IPS DF 6.9 (cell line): Measurements from ENCODE around the gene FAM174C.
A peak's percentile ranks its signal among the peaks of the same experiment; 100 is the strongest.

Experiments
- DNase-seq: peaks from one replicate; pipeline ENCODE4 v3.0.0-alpha.2; 2013; ENCODE audit warnings: low read depth, low spot score
- H3K27ac ChIP-seq: one replicate; pipeline ENCODE4 v1.5.1; 2013; ENCODE audit warnings: low read length, control low read depth
- H3K27me3 ChIP-seq: 2 replicates; pipeline ENCODE4 v1.6.1; 2013; ENCODE audit warnings: mild to moderate bottlenecking, low read length; ENCODE audit not compliant: control insufficient read depth, insufficient read depth
- H3K36me3 ChIP-seq: 2 replicates; pipeline ENCODE4 v1.6.1; 2013; ENCODE audit warnings: low read length; ENCODE audit not compliant: control insufficient read depth, insufficient read depth
- H3K4me1 ChIP-seq: 2 replicates; pipeline ENCODE4 v1.6.1; 2013; ENCODE audit warnings: low read length; ENCODE audit not compliant: control insufficient read depth, insufficient read depth
- H3K4me3 ChIP-seq: 2 replicates; pipeline ENCODE4 v1.5.1; 2013; ENCODE audit warnings: mild to moderate bottlenecking, low read length
- H3K9me3 ChIP-seq: 2 replicates; pipeline ENCODE4 v1.6.1; 2013; ENCODE audit warnings: low read length, inconsistent platforms; ENCODE audit not compliant: control insufficient read depth, insufficient read depth
- WGBS: extraction: QIAGEN DNeasy Blood & Tissue Kit; methylation state at CpG from one replicate; pipeline ENCODE4 v1.1.7; 2013; ENCODE audit warnings: mixed read lengths, missing lambda C conversion rate; ENCODE audit not compliant: insufficient read length, insufficient coverage; 5-methylcytosine and 5-hydroxymethylcytosine counted together

Gene FAM174C

DNA sequence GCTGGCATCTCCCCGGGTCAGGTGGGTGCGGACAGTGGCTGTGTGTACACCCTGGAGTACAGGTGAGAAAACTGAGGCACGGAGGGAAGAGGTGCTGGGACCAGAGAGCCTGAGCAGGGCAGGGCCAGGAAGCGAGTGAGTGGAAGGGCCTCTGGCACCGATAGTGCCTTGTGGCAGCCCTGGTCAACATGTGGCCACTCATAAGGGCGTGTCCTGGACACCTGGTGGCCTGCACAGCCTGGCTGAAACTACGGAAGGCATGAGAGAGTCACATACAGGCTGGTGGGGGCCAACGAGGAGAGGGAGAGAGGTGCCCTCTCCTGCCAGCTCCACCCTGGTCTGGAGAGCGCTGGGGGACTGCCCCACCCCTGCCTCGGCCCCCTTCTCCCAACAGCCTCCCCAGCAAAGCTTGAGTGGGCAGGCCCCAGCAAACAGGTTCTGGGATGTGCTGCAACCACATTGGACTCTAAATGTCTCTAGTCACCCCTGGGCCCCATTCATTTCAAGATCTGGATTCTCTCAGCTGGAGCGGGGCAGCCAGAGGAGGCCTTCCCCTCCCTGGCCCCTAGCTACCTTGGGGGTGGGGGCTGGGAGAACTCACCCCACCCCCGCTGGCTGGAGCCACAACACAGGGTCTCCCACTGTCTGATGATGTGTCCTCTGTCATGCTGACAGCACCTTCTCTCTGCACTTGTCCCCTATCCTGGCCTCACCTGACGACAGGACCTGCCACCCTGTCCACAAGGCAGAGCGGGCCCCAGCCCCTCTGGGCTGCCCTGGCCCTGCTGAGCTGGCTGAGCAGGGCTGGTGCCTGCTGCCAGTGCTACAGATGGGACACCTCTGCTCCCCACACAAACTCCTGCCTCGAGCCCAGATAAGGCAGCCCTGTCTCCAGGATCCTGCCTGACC is 43.3 kb upstream of the FAM174C start:
- no peak overlapping the region for H3K4me3 ChIP-seq
- DNase-seq, result no peak
- H3K9me3 ChIP-seq, result no peaks in the 10 kb centered on the region
- no peak overlapping the region for H3K27ac ChIP-seq
- WGBS, result no CpG with 5 or more reads among the region's 15 CpGs
- H3K4me1 ChIP-seq, result no peaks in the 10 kb centered on the region; the same call in 1 of the 2 replicates
- H3K27me3 ChIP-seq, result no peaks in the 10 kb centered on the region
- peaks cover 52% of the 10 kb centered on the region for H3K36me3 ChIP-seq

DNA sequence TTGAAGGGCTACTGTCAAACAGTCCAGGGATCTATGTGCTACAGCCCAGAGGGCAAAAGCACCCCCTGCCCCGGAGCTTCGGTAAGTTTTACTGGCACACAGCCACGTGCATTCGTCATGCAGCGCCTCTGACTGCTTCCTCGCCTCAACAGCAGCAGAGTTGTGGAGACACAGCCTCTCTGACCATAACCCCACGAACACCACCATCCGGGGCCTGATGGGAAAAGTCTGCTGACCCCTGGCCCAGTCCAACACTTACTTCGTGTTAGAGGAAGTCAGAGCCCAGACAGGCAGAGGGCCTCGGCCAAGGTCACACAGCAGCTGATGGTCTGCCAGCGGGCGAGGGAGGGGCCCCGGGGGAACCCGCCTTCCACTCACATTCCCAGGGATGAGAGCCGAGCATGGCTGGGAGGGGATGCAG is 42.7 kb upstream of the FAM174C start:
- WGBS, result no CpG with 5 or more reads among the region's 15 CpGs
- DNase-seq, result no peak
- Histone ChIP-seq H3K27ac (no peak overlapping the region), H3K4me1 (no peaks in the 10 kb centered on the region; the same call in 1 of the 2 replicates), H3K4me3 (no peak overlapping the region), H3K9me3 (no peaks in the 10 kb centered on the region), H3K27me3 (no peaks in the 10 kb centered on the region), H3K36me3 (peaks cover 51% of the 10 kb centered on the region)

DNA sequence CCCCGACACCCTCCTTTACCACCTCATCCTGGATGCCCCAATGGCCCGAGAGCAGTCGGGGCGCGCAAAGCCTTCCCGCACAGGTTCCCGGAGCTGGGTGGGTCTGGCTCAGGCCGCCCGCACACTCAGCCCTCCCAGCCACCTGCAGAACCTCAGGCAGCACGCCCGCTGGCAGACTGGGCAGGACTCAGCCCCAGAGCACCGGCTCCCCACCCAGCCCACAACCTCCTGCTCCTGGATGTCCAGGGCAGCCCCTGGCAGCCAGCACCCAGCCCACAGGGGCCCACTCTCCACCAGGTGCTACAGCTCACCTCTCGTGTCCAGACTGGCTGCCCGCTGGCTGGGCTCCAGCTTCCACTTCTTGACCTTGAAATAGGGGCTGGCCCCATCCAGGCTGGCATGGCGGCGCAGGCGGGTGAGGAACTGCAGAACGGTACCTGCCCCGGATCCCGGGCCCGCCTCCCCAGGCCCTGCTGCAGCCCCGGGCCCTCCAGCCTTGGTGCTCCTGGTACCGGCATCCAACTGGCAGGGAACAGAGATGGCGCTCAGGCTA is 42.1 kb upstream of the FAM174C start:
- H3K4me1 ChIP-seq, result peaks cover 2% of the 10 kb centered on the region; the same call in 1 of the 2 replicates
- H3K36me3 ChIP-seq, result peaks cover 45% of the 10 kb centered on the region
- WGBS, result no CpG with 5 or more reads among the region's 24 CpGs
- H3K27ac ChIP-seq, result no peak overlapping the region
- H3K4me3 ChIP-seq, result no peak overlapping the region
- H3K9me3 ChIP-seq, result no peaks in the 10 kb centered on the region
- DNase-seq, result no peak
- no peaks in the 10 kb centered on the region for H3K27me3 ChIP-seq

DNA sequence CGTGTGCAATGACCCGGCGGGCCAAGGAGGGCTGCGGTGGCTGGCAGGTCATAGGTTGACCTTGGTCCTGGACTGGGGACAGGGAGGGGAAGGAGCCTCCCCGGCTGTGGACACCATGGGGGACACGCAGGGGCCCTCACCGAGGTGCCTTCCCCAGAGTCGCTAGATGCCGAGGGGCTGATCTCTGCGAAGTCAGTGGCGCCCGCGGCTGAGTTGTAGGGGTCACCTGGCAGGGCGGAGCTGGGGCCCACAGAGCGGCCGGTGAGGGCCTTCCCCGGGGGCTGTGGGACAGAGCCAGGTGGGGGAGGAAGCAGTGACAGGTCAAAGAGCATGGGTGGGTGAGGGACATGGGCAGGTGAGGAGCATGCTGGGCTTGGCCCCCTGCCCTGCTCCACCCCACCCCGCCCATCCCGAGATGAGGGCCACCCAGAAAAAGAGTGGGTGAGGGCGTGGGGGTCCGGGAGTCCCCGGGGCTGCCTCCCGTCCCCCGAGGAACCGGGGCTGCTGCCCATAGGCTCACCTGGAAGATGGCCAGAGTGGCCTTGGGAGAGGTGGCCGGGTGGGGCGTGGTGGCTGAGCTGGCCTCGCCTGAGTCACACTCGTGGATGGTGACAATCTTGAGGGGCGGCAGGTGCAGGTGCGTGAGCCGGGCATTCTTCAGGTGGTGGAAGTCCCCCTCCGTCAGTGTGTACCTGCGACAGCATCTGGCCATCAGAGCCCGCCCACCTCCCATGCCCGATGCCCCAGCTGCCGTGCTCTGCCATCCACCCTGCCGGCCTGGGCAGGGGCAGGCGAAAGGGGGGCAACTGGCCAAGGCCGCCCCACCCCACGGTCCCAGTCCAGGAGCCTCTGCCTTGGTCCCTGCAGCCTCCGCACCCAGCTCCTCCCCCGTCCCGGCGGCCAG is 41.0 kb upstream of the FAM174C start:
- Histone ChIP-seq H3K4me3 (no peak overlapping the region), H3K27me3 (no peaks in the 10 kb centered on the region), H3K9me3 (no peaks in the 10 kb centered on the region), H3K27ac (no peak overlapping the region), H3K36me3 (peaks cover 39% of the 10 kb centered on the region), H3K4me1 (peaks cover 3% of the 10 kb centered on the region; the same call in 1 of the 2 replicates)
- no peak for DNase-seq
- WGBS, result no CpG with 5 or more reads among the region's 45 CpGs

DNA sequence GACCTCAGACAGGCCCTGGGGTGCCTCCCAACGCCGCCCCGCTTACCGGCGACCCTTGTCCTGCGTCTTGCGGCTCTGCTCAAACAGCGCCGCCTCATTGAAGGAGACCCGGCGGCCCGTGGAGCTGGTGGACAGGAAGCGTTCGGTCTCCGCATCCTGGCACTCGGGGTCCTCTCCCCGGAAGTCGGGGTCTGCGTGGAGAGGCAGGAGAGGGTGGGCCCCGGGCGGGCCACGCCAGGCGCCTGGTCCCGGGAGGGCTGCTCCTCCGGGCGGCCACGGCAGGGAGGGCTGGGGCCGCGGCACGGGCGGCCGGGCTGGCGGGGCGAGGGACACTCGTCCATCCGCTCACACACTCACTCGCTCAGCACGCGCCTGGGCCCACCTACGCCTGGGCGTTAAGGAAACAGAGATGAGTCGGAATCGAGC is 40.4 kb upstream of the FAM174C start:
- Histone ChIP-seq H3K27me3 (no peaks in the 10 kb centered on the region), H3K36me3 (peaks cover 33% of the 10 kb centered on the region), H3K9me3 (no peaks in the 10 kb centered on the region), H3K27ac (no peak overlapping the region), H3K4me1 (peaks cover 5% of the 10 kb centered on the region; the same call in 1 of the 2 replicates), H3K4me3 (no peak overlapping the region)
- no peak for DNase-seq
- no CpG with 5 or more reads among the region's 43 CpGs for WGBS

DNA sequence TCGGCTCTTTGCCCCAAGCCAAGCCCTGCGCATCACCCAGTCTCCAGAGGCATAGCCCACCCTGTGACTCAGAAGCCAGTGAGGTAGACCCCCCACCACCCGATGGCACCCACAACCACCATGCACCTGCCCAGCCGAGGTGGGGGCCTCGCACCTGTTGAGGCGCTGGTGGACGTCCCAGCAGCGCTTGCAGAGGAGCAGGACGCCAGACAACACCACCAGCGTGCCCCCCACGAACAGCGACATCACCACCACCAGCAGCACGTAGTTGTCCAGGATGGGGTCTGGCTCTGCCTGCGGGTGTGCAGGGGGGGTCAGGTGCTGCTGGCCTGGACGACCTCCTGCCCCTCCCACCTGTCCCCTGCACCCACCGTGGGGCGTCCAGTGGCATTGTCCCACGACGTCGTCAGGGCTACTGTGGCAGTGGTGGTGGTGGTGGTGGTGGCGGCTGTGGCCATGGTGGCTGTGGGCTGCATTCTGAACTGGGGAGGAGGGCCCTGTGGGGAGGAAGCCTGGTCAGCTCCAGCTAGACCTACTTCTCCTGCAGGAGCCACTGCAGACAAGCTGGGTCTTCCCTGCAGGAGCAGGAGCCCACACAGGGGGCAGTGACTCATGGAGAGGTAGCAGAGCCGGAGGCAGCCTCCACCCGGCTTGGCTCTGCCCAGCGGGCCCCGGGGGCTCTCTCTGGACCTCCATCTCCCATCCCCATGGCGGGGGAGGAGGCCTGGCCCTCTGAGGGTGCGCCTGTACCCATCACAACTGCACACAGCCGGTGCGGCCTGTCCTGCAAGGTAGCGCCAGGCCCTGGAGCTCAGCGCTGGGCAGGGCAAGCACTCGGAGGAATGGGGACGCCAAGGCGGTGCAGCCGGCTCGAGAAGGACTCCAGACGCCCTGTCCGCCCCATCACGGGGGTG is 39.4 kb upstream of the FAM174C start:
- no peak overlapping the region for H3K27ac ChIP-seq
- peaks cover 5% of the 10 kb centered on the region; the same call in 1 of the 2 replicates for H3K4me1 ChIP-seq
- H3K9me3 ChIP-seq, result no peaks in the 10 kb centered on the region
- no CpG with 5 or more reads among the region's 39 CpGs for WGBS
- H3K36me3 ChIP-seq, result peaks cover 29% of the 10 kb centered on the region
- no peaks in the 10 kb centered on the region for H3K27me3 ChIP-seq
- H3K4me3 ChIP-seq, result peak overlapping the region; percentile 14; the same call in 1 of the 2 replicates
- DNase-seq, result no peak

DNA sequence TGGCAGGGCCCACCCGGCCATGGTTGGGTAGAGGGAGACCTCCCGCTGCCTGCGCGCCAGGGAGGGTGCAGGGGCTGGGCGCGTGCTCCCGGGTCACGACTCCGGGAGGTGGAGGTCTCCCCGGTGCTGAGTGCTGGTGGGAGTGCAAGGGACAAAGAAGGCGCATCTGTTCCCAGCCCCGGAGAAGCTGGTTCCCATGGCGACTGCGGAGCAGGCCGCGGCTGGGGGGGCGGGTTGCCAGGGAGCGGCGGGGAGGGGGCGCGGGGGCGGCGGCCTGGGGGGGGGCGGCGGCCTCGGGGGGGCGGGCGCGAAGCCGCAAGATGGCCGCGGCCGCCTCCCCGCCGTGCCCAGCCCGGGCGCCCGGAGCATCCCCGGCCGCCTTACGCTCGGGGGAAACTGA is 38.8 kb upstream of the FAM174C start:
- H3K27me3 ChIP-seq, result no peaks in the 10 kb centered on the region
- peaks cover 5% of the 10 kb centered on the region; the same call in 1 of the 2 replicates for H3K4me1 ChIP-seq
- H3K4me3 ChIP-seq, result peak overlapping the region; percentile 77
- H3K36me3 ChIP-seq, result peaks cover 29% of the 10 kb centered on the region
- no peak for DNase-seq
- H3K27ac ChIP-seq, result no peak overlapping the region
- no CpG with 5 or more reads among the region's 42 CpGs for WGBS
- H3K9me3 ChIP-seq, result no peaks in the 10 kb centered on the region

DNA sequence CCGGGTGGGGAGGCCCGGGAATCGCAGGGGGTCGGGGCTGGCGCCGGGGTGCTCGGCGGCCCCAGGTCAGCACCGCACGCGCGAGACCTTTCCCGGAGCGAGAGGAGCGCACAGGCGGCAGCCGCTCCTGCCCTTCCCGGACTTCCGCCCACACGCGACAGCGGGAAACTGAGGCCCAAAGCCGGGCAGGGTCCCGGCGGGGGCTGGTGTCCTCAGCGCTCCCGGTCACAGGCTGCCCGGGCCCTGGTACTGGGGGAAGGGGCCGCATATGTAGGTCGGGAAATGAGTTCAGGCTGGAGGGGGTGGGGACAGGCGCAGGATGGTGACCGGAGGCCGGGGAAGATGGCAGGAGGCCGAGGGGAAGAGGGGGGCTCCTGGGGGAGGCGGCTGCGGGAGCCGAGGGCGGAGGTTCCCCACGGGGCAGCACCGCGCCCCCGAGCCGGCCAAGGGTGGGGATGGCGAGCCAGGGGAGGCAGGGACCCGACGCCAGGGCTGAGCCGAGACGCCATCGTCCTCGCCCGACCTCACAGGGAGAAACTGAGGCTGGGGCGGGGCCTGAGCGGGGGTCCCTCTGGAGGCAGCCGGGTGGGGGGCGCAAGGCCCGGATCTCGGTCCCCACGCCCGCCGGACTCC is 38.2 kb upstream of the FAM174C start:
- no peaks in the 10 kb centered on the region for H3K9me3 ChIP-seq
- peaks cover 29% of the 10 kb centered on the region for H3K36me3 ChIP-seq
- peaks cover 5% of the 10 kb centered on the region; the same call in 1 of the 2 replicates for H3K4me1 ChIP-seq
- no CpG with 5 or more reads among the region's 60 CpGs for WGBS
- no peak for DNase-seq
- peak overlapping the region; percentile 77 for H3K4me3 ChIP-seq
- no peaks in the 10 kb centered on the region for H3K27me3 ChIP-seq
- H3K27ac ChIP-seq, result no peak overlapping the region

DNA sequence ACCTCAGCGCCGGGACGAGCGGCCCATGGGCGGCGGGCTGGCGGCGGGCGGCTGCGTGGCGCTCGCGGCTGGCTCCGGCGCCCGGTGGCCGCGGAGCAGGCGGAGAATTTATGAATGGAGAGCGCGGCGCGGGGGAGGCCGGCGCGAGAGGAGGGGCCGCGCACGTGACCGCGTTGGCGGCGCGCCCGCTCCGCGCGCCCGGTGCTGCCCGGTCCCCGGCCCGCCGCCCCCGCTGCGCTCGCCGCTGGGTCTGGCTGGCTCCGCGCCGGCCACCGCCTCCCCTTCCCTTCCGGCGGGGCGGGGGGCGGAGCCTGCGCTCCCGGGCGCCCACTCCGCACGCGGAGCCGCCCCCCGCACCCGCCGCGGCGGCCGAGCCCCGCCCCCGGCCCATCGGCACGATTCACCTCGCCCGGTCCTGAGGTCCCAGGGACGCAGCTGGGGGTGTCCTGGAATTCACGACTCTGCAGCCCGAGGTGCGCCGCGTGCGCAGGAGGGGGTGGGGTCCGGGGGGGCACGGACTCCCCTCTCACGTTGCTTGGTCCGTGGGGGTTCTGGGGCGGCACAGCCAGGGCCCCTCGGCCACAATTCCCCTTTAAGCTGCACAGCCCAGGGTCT is 37.5 kb upstream of the FAM174C start, which contains the start of gene CBARP:
TSS of gene CBARP (minus strand) at position 252 of the 615 bp plus-strand sequence. CDS start 1,905 bp downstream, outside the sequence.
- H3K36me3 ChIP-seq, result peaks cover 28% of the 10 kb centered on the region
- no peak for DNase-seq
- WGBS, result no CpG with 5 or more reads among the region's 87 CpGs
- H3K4me3 ChIP-seq, result peak within 1 kb of the TSS; percentile 77
- H3K27me3 ChIP-seq, result no peaks in the 10 kb centered on the region
- H3K27ac ChIP-seq, result no peak within 1 kb of the TSS
- no peaks in the 10 kb centered on the region for H3K9me3 ChIP-seq
- H3K4me1 ChIP-seq, result peaks cover 7% of the 10 kb centered on the region
